GM23248 (cell line): ENCODE data around the gene GTF3C5. TPM values are rescaled to one million over a fixed set of nuclear protein-coding genes. Genes with fewer than 3 reads are reported as not detected.
A peak's percentile ranks its signal among the peaks of the same experiment; 100 is the strongest.

Experiments used
- DNase-seq: peaks from one replicate; pipeline ENCODE4 v3.0.0-alpha.2; 2015
- H2AFZ ChIP-seq: fragments of 200-600 bp; sonication (generic); 2 replicates; pipeline ENCODE4 v1.6.1; 2016; ENCODE audit warnings: antibody characterized with exemption
- H3F3A ChIP-seq: fragments of 200-600 bp; sonication (generic); 2 replicates; pipeline ENCODE4 v1.6.1; 2016; ENCODE audit warnings: mild to moderate bottlenecking, antibody characterized with exemption, mixed run types; ENCODE audit not compliant: insufficient read depth
- H3K27ac ChIP-seq: fragments of 200-600 bp; sonication (generic); 2 replicates; pipeline ENCODE4 v1.5.1; 2016; ENCODE audit warnings: mild to moderate bottlenecking
- H3K27me3 ChIP-seq: fragments of 200-600 bp; sonication (generic); replicated peaks from 2 replicates; pipeline ENCODE4 v1.6.1; 2016; ENCODE audit warnings: mild to moderate bottlenecking; ENCODE audit not compliant: insufficient read depth
- H3K36me3 ChIP-seq: fragments of 200-600 bp; sonication (generic); 2 replicates; pipeline ENCODE4 v1.6.1; 2016; ENCODE audit warnings: low read depth, mild to moderate bottlenecking
- H3K4me1 ChIP-seq: fragments of 200-600 bp; sonication (generic); 2 replicates; pipeline ENCODE4 v1.6.1; 2016; ENCODE audit warnings: mild to moderate bottlenecking; ENCODE audit not compliant: insufficient read depth
- H3K4me2 ChIP-seq: fragments of 200-600 bp; sonication (generic); one replicate; pipeline ENCODE4 v1.6.1; 2016; ENCODE audit warnings: mild to moderate bottlenecking; ENCODE audit not compliant: unreplicated experiment
- H3K4me3 ChIP-seq: fragments of 200-600 bp; sonication (generic); 2 replicates; pipeline ENCODE4 v1.5.1; 2016; ENCODE audit warnings: mild to moderate bottlenecking
- H3K79me2 ChIP-seq: fragments of 200-600 bp; sonication (generic); 2 replicates; pipeline ENCODE4 v1.6.1; 2016; ENCODE audit warnings: mild to moderate bottlenecking; ENCODE audit not compliant: insufficient read depth
- H3K9ac ChIP-seq: fragments of 200-600 bp; sonication (generic); 2 replicates; pipeline ENCODE4 v1.6.1; 2016; ENCODE audit warnings: mild to moderate bottlenecking
- H3K9me2 ChIP-seq: fragments of 200-600 bp; sonication (generic); 2 replicates; pipeline ENCODE4 v1.6.1; 2016; ENCODE audit warnings: mixed run types, mild to moderate bottlenecking, moderate library complexity; ENCODE audit not compliant: insufficient read depth
- H3K9me3 ChIP-seq: fragments of 200-600 bp; sonication (generic); one replicate; pipeline ENCODE4 v1.6.1; 2017; ENCODE audit warnings: low read depth
- H4K20me1 ChIP-seq: fragments of 200-600 bp; sonication (generic); 2 replicates; pipeline ENCODE4 v1.6.0; 2016; ENCODE audit not compliant: insufficient read depth
- EZH2 ChIP-seq: fragments of 200-600 bp; sonication (generic); IDR thresholded peaks from 2 replicates; pipeline ENCODE4 v1.6.1; 2018; ENCODE audit warnings: antibody characterized with exemption, mild to moderate bottlenecking; ENCODE audit not compliant: insufficient read depth, poor library complexity, severe bottlenecking
- EZH2phosphoT487 ChIP-seq: fragments of 200-600 bp; sonication (generic); IDR thresholded peaks from 2 replicates; pipeline ENCODE4 v1.6.1; 2018; ENCODE audit warnings: antibody characterized with exemption, moderate library complexity, mild to moderate bottlenecking, low read depth; ENCODE audit not compliant: insufficient read depth
- WGBS, 2 experiments: methylation state at CpG; one replicate each; pipeline ENCODE4 v1.1.6; 2015 to 2017; ENCODE audit warnings: low lambda C conversion rate in 2 of 2, low coverage in 1 of 2; ENCODE audit errors: missing lambda C conversion rate in 2 of 2; 5-methylcytosine and 5-hydroxymethylcytosine counted together
- in situ Hi-C: fragments of 300-500 bp; cut with MboI; formaldehyde crosslinking; loops from 2 replicates; pipeline ENCODE4 v1.15.0; 2020
- polyA plus RNA-seq: library from polyadenylated mRNA; unstranded; fragments of >200 nt; fragmentation: Nextera tagmentation; extraction: Ambion mirVana; gene quantifications from 2 replicates; pipeline ENCODE4 v1.2.1, GENCODE V29; 2016
- total RNA-seq: library from RNA; depleted of rRNA; stranded (reverse); fragments of >200 nt; shearing (Covaris generic); gene quantifications from 2 replicates; pipeline ENCODE4 v1.2.3, GENCODE V29; 2014

GTF3C5 gene
- total and polyA plus RNA-seq, 2 experiments from 2014 or later = 33.5 to 40.1 TPM

DNA sequence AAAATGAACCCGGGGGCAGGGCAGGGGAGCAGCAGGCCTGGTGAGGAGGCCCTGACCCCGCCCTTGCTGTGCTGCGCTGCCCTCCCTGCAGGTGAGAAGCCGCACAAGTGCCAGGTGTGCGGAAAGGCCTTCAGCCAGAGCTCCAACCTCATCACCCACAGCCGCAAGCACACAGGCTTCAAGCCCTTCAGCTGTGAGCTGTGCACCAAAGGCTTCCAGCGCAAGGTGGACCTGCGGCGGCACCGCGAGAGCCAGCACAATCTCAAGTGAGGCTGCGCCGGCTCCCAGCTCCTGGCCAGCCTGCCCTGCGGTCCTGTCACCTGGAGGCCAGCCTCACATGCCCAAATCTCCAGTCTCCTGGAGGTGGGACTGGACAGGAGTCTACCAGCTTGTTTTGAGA lies 40.0 kb upstream of the GTF3C5 start:
- no peak overlapping the region for H3K4me2 ChIP-seq
- H3K27me3 ChIP-seq = peaks cover 30% of the 10 kb centered on the region
- H4K20me1 ChIP-seq = no peaks in the 10 kb centered on the region
- no peaks in the 10 kb centered on the region for H3K79me2 ChIP-seq
- no peak overlapping the region for H3K4me3 ChIP-seq
- H3K9me2 ChIP-seq = no peaks in the 10 kb centered on the region
- no peak overlapping the region for H3K27ac ChIP-seq
- no peaks in the 10 kb centered on the region for H3K9me3 ChIP-seq
- no peak overlapping the region for H3K9ac ChIP-seq
- TF ChIP-seq EZH2phosphoT487 = no peak
- no peak for TF ChIP-seq EZH2
- no peak overlapping the region for H2AFZ ChIP-seq
- no peak for DNase-seq
- H3K36me3 ChIP-seq = no peaks in the 10 kb centered on the region
- peaks cover 4% of the 10 kb centered on the region; the same call in 1 of the 2 replicates for H3K4me1 ChIP-seq
- in situ Hi-C loops = no loop called here
- H3F3A ChIP-seq = no peaks in the 10 kb centered on the region
- 83 to 90% methylated on average over 14 of the region's 14 CpGs for WGBS, 2 experiments

DNA sequence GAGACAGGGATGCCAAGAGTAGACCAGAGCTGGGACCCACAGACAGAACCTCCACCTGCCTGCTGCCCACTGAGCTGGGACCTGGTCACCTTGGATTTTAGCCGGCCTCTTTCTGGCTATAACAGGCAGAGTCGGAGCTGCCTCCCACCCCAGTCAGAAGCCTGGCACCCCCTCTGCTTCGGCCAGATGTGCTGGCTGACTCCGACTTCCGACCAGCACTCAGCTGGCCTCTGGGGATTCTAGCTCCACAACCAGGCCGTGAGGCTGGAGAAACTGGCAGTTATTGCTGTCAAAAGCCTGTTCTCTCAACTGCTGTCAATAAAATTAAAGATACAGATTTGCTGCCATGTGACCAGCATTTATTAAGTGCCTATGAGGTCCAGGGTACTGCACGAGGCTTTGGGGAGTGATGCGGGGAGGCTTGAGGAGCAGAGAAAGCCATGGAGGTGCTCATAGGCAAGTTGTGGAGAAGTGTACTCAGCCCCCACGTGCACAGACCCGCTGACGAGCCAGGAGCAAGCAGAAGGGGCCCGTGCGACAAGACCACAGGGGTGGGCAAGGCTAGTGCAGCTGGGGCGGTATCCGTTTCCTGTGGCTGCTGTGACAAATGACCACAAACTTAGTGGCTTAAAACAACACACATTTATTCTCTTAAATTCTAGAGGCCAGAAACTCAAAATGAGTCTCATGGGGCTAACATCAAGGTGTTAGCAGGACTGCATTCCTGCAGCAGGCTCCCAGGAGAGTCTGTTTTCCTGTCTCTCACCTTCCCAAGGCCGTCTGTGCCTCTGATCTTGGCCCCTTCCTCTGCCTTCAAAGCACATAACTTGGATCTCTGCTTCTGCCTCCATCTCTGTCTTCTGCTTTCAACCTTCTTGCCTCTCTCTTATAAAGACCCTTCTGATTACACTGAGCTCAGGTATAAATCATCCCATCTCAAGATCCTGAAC lies 39.2 kb upstream of the GTF3C5 start:
- Histone ChIP-seq H3K9ac (no peak overlapping the region), H3K79me2 (no peaks in the 10 kb centered on the region), H3K4me2 (no peak overlapping the region), H3K9me2 (no peaks in the 10 kb centered on the region), H3K9me3 (no peaks in the 10 kb centered on the region), H3K27ac (no peak overlapping the region), H4K20me1 (no peaks in the 10 kb centered on the region), H2AFZ (no peak overlapping the region), H3K36me3 (no peaks in the 10 kb centered on the region), H3K4me3 (no peak overlapping the region), H3K4me1 (peaks cover 3% of the 10 kb centered on the region; the same call in 1 of the 2 replicates), H3K27me3 (peaks cover 25% of the 10 kb centered on the region), H3F3A (no peaks in the 10 kb centered on the region)
- no peak for DNase-seq
- TF ChIP-seq EZH2phosphoT487 (no peak), EZH2 (no peak)
- in situ Hi-C loops = no loop called here
- 20 to 24% methylated on average over 16 of the region's 16 CpGs for WGBS, 2 experiments

GRCh38 chr9:132993511-132993939 lies 37.3 kb upstream of the GTF3C5 start:
- Histone ChIP-seq H3F3A (no peaks in the 10 kb centered on the region), H3K9me2 (no peaks in the 10 kb centered on the region), H3K27ac (no peak overlapping the region), H3K9me3 (no peaks in the 10 kb centered on the region), H3K4me2 (no peak overlapping the region), H4K20me1 (no peaks in the 10 kb centered on the region), H3K4me1 (no peaks in the 10 kb centered on the region), H3K36me3 (no peaks in the 10 kb centered on the region), H2AFZ (no peak overlapping the region), H3K27me3 (peaks cover 25% of the 10 kb centered on the region), H3K9ac (no peak overlapping the region), H3K4me3 (no peak overlapping the region), H3K79me2 (no peaks in the 10 kb centered on the region)
- TF ChIP-seq EZH2phosphoT487 (no peak), EZH2 (no peak)
- no peak for DNase-seq
- 76 to 80% methylated on average over 14 of the region's 14 CpGs for WGBS, 2 experiments
- in situ Hi-C loops = no loop called here

GRCh38 chr9:132994410-132995120 lies 36.2 kb upstream of the GTF3C5 start:
- Histone ChIP-seq H3K4me3 (no peak overlapping the region), H3K36me3 (no peaks in the 10 kb centered on the region), H3K4me1 (no peaks in the 10 kb centered on the region), H3K27ac (no peak overlapping the region), H3K4me2 (no peak overlapping the region), H3K9ac (no peak overlapping the region), H3K9me2 (no peaks in the 10 kb centered on the region), H3K27me3 (peaks cover 25% of the 10 kb centered on the region), H4K20me1 (no peaks in the 10 kb centered on the region), H3K9me3 (no peaks in the 10 kb centered on the region), H3K79me2 (no peaks in the 10 kb centered on the region), H3F3A (no peaks in the 10 kb centered on the region), H2AFZ (no peak overlapping the region)
- in situ Hi-C loops = no loop called here
- no peak for TF ChIP-seq EZH2phosphoT487
- TF ChIP-seq EZH2 = no peak
- peak; percentile 75 for DNase-seq
- 6 to 12% methylated on average over 13 of the region's 13 CpGs for WGBS, 2 experiments
